NT2/D1 (cell line): Measurements from ENCODE around the gene ZNF513.

Source experiments
- DNase-seq: peaks from one replicate; pipeline ENCODE4 v3.0.0-alpha.2; 2011; ENCODE audit warnings: low read depth, low spot score
- H3K27me3 ChIP-seq: 2 replicates; pipeline ENCODE4 v1.6.0; 2011; ENCODE audit warnings: mild to moderate bottlenecking; ENCODE audit not compliant: insufficient read length, insufficient read depth
- H3K36me3 ChIP-seq: 2 replicates; pipeline ENCODE4 v1.6.1; 2011; ENCODE audit warnings: mild to moderate bottlenecking, low read length, mixed read lengths; ENCODE audit not compliant: insufficient read depth, insufficient read length
- H3K4me1 ChIP-seq: 2 replicates; pipeline ENCODE4 v1.5.1; 2011; ENCODE audit not compliant: insufficient read depth, insufficient read length
- H3K4me3 ChIP-seq: 2 replicates; pipeline ENCODE4 v1.5.1; 2011; ENCODE audit warnings: low read depth; ENCODE audit not compliant: insufficient read length
- H3K9ac ChIP-seq: 2 replicates; pipeline ENCODE4 v1.6.0; 2011; ENCODE audit warnings: low read depth; ENCODE audit not compliant: insufficient read length
- H3K9me3 ChIP-seq: 2 replicates; pipeline ENCODE4 v1.5.1; 2011; ENCODE audit warnings: mild to moderate bottlenecking, low read length; ENCODE audit not compliant: insufficient read depth
- SUZ12 ChIP-seq: IDR thresholded peaks from 2 replicates; pipeline ENCODE4 v1.6.1; 2011; ENCODE audit not compliant: insufficient read length, insufficient read depth; ENCODE audit errors: extremely low read depth
- YY1 ChIP-seq: IDR thresholded peaks from 2 replicates; pipeline ENCODE4 v1.6.1; 2011; ENCODE audit not compliant: insufficient read length, insufficient read depth
- ZNF274 ChIP-seq: IDR thresholded peaks from 2 replicates; pipeline ENCODE4 v1.6.1; 2011; ENCODE audit warnings: mild to moderate bottlenecking, low read depth, low read length

Gene ZNF513

GRCh38 chr2:27350106-27350693 is 30.3 kb downstream of the ZNF513 start:
- Histone ChIP-seq H3K4me3 (no peak overlapping the region), H3K9me3 (no peaks in the 10 kb centered on the region), H3K36me3 (peaks cover 10% of the 10 kb centered on the region), H3K9ac (no peak overlapping the region), H3K4me1 (no peaks in the 10 kb centered on the region), H3K27me3 (no peaks in the 10 kb centered on the region)
- no peak for TF ChIP-seq ZNF274
- no peak for TF ChIP-seq YY1
- no peak for TF ChIP-seq SUZ12
- DNase-seq = no peak

- H3K4me1 ChIP-seq = no peaks in the 10 kb centered on the region
- peaks cover 12% of the 10 kb centered on the region for H3K36me3 ChIP-seq
- H3K9ac ChIP-seq = no peak overlapping the region
- TF ChIP-seq YY1 = no peak
- TF ChIP-seq SUZ12 = no peak
- TF ChIP-seq ZNF274 = no peak
- no peaks in the 10 kb centered on the region for H3K27me3 ChIP-seq
- no peaks in the 10 kb centered on the region for H3K9me3 ChIP-seq
- H3K4me3 ChIP-seq = no peak overlapping the region
- DNase-seq = no peak
Observed at GRCh38 chr2:27347641-27348040, 32.9 kb downstream of the ZNF513 start.

GRCh38 chr2:27336173-27336572 is 44.4 kb downstream of the ZNF513 start:
- Histone ChIP-seq H3K36me3 (peaks cover 87% of the 10 kb centered on the region), H3K9me3 (no peaks in the 10 kb centered on the region), H3K9ac (no peak overlapping the region), H3K4me1 (no peaks in the 10 kb centered on the region), H3K27me3 (no peaks in the 10 kb centered on the region), H3K4me3 (no peak overlapping the region)
- TF ChIP-seq YY1 = no peak
- TF ChIP-seq ZNF274 = no peak
- TF ChIP-seq SUZ12 = no peak
- no peak for DNase-seq

- no peaks in the 10 kb centered on the region for H3K9me3 ChIP-seq
- no peak for DNase-seq
- no peak overlapping the region for H3K9ac ChIP-seq
- TF ChIP-seq ZNF274 = no peak
- TF ChIP-seq YY1 = no peak
- no peak overlapping the region for H3K4me3 ChIP-seq
- H3K27me3 ChIP-seq = no peaks in the 10 kb centered on the region
- peaks cover 88% of the 10 kb centered on the region for H3K36me3 ChIP-seq
- H3K4me1 ChIP-seq = no peaks in the 10 kb centered on the region
Observed at GRCh38 chr2:27335311-27335710, 45.2 kb downstream of the ZNF513 start.
